Ishikawa (cell line): ENCODE results near the gene PIGR.

Experiments
- EP300 ChIP-seq: IDR thresholded peaks from 2 replicates; pipeline ENCODE4 v1.6.1; 2012; ENCODE audit warnings: borderline replicate concordance
- FOXM1 ChIP-seq: IDR thresholded peaks from 2 replicates; pipeline ENCODE4 v1.6.1; 2012; ENCODE audit warnings: low read depth, borderline replicate concordance
- RAD21 ChIP-seq: IDR thresholded peaks from 2 replicates; pipeline ENCODE4 v1.6.1; 2012; ENCODE audit warnings: low read depth
- TCF12 ChIP-seq: IDR thresholded peaks from 2 replicates; pipeline ENCODE4 v1.6.1; 2012; ENCODE audit warnings: low read depth
- TEAD4 ChIP-seq: IDR thresholded peaks from 2 replicates; pipeline ENCODE4 v1.6.1; 2012
- USF1 ChIP-seq: IDR thresholded peaks from 2 replicates; pipeline ENCODE4 v1.6.1; 2012
- TF ChIP-seq, protein P1 (sequence below): IDR thresholded peaks from 2 replicates; pipeline ENCODE4 v1.6.1; 2012

- TF ChIP-seq USF1 (no peak), TCF12 (no peak), RAD21 (no peak), FOXM1 (no peak), EP300 (no peak), TEAD4 (no peak)
- TF ChIP-seq, protein P1, sequence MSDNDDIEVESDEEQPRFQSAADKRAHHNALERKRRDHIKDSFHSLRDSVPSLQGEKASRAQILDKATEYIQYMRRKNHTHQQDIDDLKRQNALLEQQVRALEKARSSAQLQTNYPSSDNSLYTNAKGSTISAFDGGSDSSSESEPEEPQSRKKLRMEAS, result no peak
These were observed 11.9 kb upstream of the PIGR start for GRCh38 chr1:206958144-206958543.
